H1 (cell line): Measurements from ENCODE around the gene SMPDL3B. TPM values are rescaled to one million over a fixed set of nuclear protein-coding genes. Genes with fewer than 3 reads are reported as not detected.
A peak's percentile ranks its signal among the peaks of the same experiment; 100 is the strongest.

Experiments
- CTCF ChIA-PET: fragments of 300-600 bp; sonication (Branson Sonifier 250); formaldehyde crosslinking; loops from one replicate; lab custom pipeline; 2021; ENCODE audit not compliant: partially characterized antibody; lab: Charles Lee
- POLR2A ChIA-PET: fragments of 300-600 bp; sonication (Branson Sonifier 250); formaldehyde crosslinking; loops from one replicate; lab custom pipeline; 2021; ENCODE audit warnings: inconsistent platforms; ENCODE audit not compliant: partially characterized antibody; lab: Charles Lee
- DNase-seq, 2 experiments: peaks; one replicate each; pipeline versions ENCODE4 v3.0.0 to v3.0.0-alpha.2; 2010 to 2022; ENCODE audit warnings: low spot score in 2 of 2, low read depth in 1 of 2, mixed read lengths in 1 of 2
- FAIRE-seq: peaks from 2 replicates; lab custom pipeline; 2011; peaks lifted over from hg19 to GRCh38; lab: Jason Lieb, UNC
- H2AFZ ChIP-seq: 2 replicates; pipeline ENCODE4 v1.8.1; 2012; ENCODE audit warnings: low read length, inconsistent platforms
- H2AK5ac ChIP-seq: 2 replicates; pipeline ENCODE4 v1.6.1; 2013; ENCODE audit warnings: low read depth, low read length
- H2BK120ac ChIP-seq: replicated peaks from 2 replicates; pipeline ENCODE3; 2013; ENCODE audit warnings: low read depth, low read length, inconsistent platforms
- H2BK12ac ChIP-seq: 2 replicates; pipeline ENCODE4 v1.6.1; 2013; ENCODE audit warnings: low read depth, low read length
- H2BK15ac ChIP-seq: 2 replicates; pipeline ENCODE4 v1.6.1; 2013; ENCODE audit warnings: low read length
- H2BK20ac ChIP-seq: 2 replicates; pipeline ENCODE4 v1.6.1; 2013; ENCODE audit warnings: low read length
- H2BK5ac ChIP-seq: 2 replicates; pipeline ENCODE4 v1.6.1; 2013; ENCODE audit warnings: low read depth, low read length
- H3K14ac ChIP-seq: 2 replicates; pipeline ENCODE4 v1.6.1; 2013; ENCODE audit warnings: inconsistent platforms; ENCODE audit not compliant: insufficient read length
- H3K18ac ChIP-seq: 2 replicates; pipeline ENCODE4 v1.6.1; 2013; ENCODE audit warnings: low read length; ENCODE audit errors: extremely low read depth
- H3K23ac ChIP-seq: 2 replicates; pipeline ENCODE4 v1.6.1; 2013; ENCODE audit warnings: inconsistent platforms; ENCODE audit not compliant: insufficient read length
- H3K23me2 ChIP-seq: 2 replicates; pipeline ENCODE4 v1.6.1; 2013; ENCODE audit warnings: low read depth, low read length
- H3K27ac ChIP-seq: 2 replicates; pipeline ENCODE4 v1.6.1; 2011; ENCODE audit warnings: low read depth, low read length, inconsistent platforms
- H3K27me3 ChIP-seq, 4 experiments: replicated peaks in 1 of 4; 1 replicate in 1 of 4; 2 replicates in 3 of 4; pipeline versions ENCODE4 v1.6.1 to v1.8.1; 2011 to 2013; ENCODE audit warnings: low read length in 3 of 4, mild to moderate bottlenecking in 3 of 4, inconsistent platforms in 2 of 4, mixed read lengths in 2 of 4, moderate library complexity in 1 of 4; ENCODE audit not compliant: control insufficient read depth in 3 of 4, insufficient read depth in 3 of 4; ENCODE audit errors: extremely low read depth in 1 of 4
- H3K36me3 ChIP-seq, 4 experiments: 2 replicates each; pipeline versions ENCODE4 v1.6.1 to v1.8.1; 2011 to 2013; ENCODE audit warnings: mild to moderate bottlenecking in 4 of 4, low read length in 3 of 4, moderate library complexity in 2 of 4, control low read depth in 1 of 4, inconsistent platforms in 1 of 4; ENCODE audit not compliant: insufficient read depth in 4 of 4, control insufficient read depth in 2 of 4
- H3K4ac ChIP-seq: replicated peaks from 2 replicates; pipeline ENCODE3; 2013; ENCODE audit warnings: low read length, low read depth, mixed read lengths, inconsistent platforms; ENCODE audit not compliant: insufficient read length
- H3K4me1 ChIP-seq, 4 experiments: replicated peaks in 1 of 4; 1 replicate in 1 of 4; 2 replicates in 3 of 4; pipeline versions ENCODE4 v1.6.1 to v1.8.1; 2011 to 2013; ENCODE audit warnings: low read length in 3 of 4, inconsistent platforms in 2 of 4, mixed read lengths in 1 of 4; ENCODE audit not compliant: insufficient read depth in 4 of 4, control insufficient read depth in 3 of 4
- H3K4me2 ChIP-seq, 2 experiments: 2 replicates each; pipeline versions ENCODE4 v1.6.1 to v1.8.1; 2011 to 2013; ENCODE audit warnings: low read depth in 2 of 2, low read length in 2 of 2, control low read depth in 1 of 2, inconsistent platforms in 1 of 2, mild to moderate bottlenecking in 1 of 2; ENCODE audit not compliant: insufficient read depth in 1 of 2
- H3K4me3 ChIP-seq, 4 experiments: fragments of 200-600, 300-600 bp in 1 of 4; sonication (generic), shearing (Covaris generic), sonication (Bioruptor Twin) in 1 of 4; 2 replicates each; pipeline versions ENCODE4 v1.5.1 to v1.8.1; 2011 to 2016; ENCODE audit warnings: low read length in 4 of 4, low read depth in 3 of 4, control low read depth in 2 of 4, inconsistent platforms in 2 of 4, mild to moderate bottlenecking in 2 of 4, mixed read lengths in 1 of 4, moderate library complexity in 1 of 4; ENCODE audit not compliant: insufficient read depth in 2 of 4; ENCODE audit errors: extremely low read depth in 1 of 4
- H3K56ac ChIP-seq: replicated peaks from 2 replicates; pipeline ENCODE3; 2013; ENCODE audit warnings: low read depth, mild to moderate bottlenecking, mixed read lengths, low read length, inconsistent platforms; ENCODE audit not compliant: insufficient read length
- H3K79me1 ChIP-seq: 2 replicates; pipeline ENCODE4 v1.6.1; 2013; ENCODE audit warnings: low read depth, low read length, control low read depth
- H3K79me2 ChIP-seq, 2 experiments: 2 replicates each; pipeline versions ENCODE4 v1.6.1 to v1.8.1; 2012 to 2013; ENCODE audit warnings: low read length in 2 of 2, mild to moderate bottlenecking in 2 of 2, inconsistent platforms in 1 of 2; ENCODE audit not compliant: insufficient read depth in 2 of 2, control insufficient read depth in 1 of 2
- H3K9ac ChIP-seq, 4 experiments: replicated peaks in 1 of 4; 1 replicate in 1 of 4; 2 replicates in 3 of 4; pipeline versions ENCODE4 v1.6.1 to v1.8.1; 2011 to 2013; ENCODE audit warnings: low read depth in 3 of 4, low read length in 3 of 4, control low read depth in 2 of 4, mild to moderate bottlenecking in 2 of 4, moderate library complexity in 2 of 4, inconsistent platforms in 1 of 4; ENCODE audit errors: extremely low read depth in 1 of 4
- H3K9me3 ChIP-seq, 2 experiments: 2 replicates each; pipeline versions ENCODE4 v1.6.1 to v1.8.1; 2012 to 2013; ENCODE audit warnings: mild to moderate bottlenecking in 2 of 2, moderate library complexity in 2 of 2, control low read depth in 1 of 2, inconsistent platforms in 1 of 2, low read depth in 1 of 2, low read length in 1 of 2, mixed read lengths in 1 of 2; ENCODE audit not compliant: insufficient read depth in 2 of 2
- H4K20me1 ChIP-seq, 2 experiments: replicated peaks in 1 of 2; 2 replicates each; pipeline versions ENCODE3 to v1.8.1; 2011 to 2013; ENCODE audit warnings: inconsistent platforms in 2 of 2, low read length in 2 of 2, mild to moderate bottlenecking in 1 of 2; ENCODE audit not compliant: insufficient read depth in 2 of 2, control insufficient read depth in 1 of 2
- H4K5ac ChIP-seq: 2 replicates; pipeline ENCODE4 v1.6.1; 2013; ENCODE audit warnings: low read length, low read depth, mixed read lengths, inconsistent platforms; ENCODE audit not compliant: insufficient read length
- H4K8ac ChIP-seq: 2 replicates; pipeline ENCODE4 v1.8.0; 2013; ENCODE audit warnings: mild to moderate bottlenecking, moderate library complexity, low read length, inconsistent platforms; ENCODE audit not compliant: insufficient read depth; ENCODE audit errors: extremely low read depth
- H4K91ac ChIP-seq: replicated peaks from 2 replicates; pipeline ENCODE3; 2013; ENCODE audit warnings: low read length, mixed read lengths, inconsistent platforms; ENCODE audit not compliant: insufficient read length
- CTBP2 ChIP-seq: IDR thresholded peaks from 2 replicates; pipeline ENCODE4 v1.7.0; 2011; ENCODE audit warnings: borderline replicate concordance, mild to moderate bottlenecking, moderate library complexity, mixed read lengths, low read length; ENCODE audit not compliant: insufficient read depth, insufficient read length
- GABPA ChIP-seq: IDR thresholded peaks from 2 replicates; pipeline ENCODE4 v1.6.1; 2011; ENCODE audit warnings: mild to moderate bottlenecking, low read length, moderate library complexity, borderline replicate concordance; ENCODE audit not compliant: insufficient read depth
- HDAC6 ChIP-seq: IDR thresholded peaks from one replicate; pipeline ENCODE4 v1.7.1; 2012; ENCODE audit warnings: low read depth, mild to moderate bottlenecking, inconsistent platforms, low read length, moderate library complexity
- MAFK ChIP-seq: IDR thresholded peaks from 2 replicates; pipeline ENCODE4 v1.6.1; 2012; ENCODE audit warnings: low read depth, mild to moderate bottlenecking, improper control_type of control experiment, low read length
- TAF7 ChIP-seq: optimal IDR thresholded peaks from 2 replicates; pipeline ENCODE3; 2011; ENCODE audit warnings: low read depth, mild to moderate bottlenecking, inconsistent platforms, low read length, moderate library complexity, borderline replicate concordance
- USF2 ChIP-seq: IDR thresholded peaks from 2 replicates; pipeline ENCODE4 v1.6.1; 2011; ENCODE audit warnings: low read length, improper control_type of control experiment
- WGBS, 2 experiments: shearing (Covaris generic) in 1 of 2; methylation state at CpG; one replicate each; pipeline versions ENCODE4 v1.1.6 to v1.1.7; 2013 to 2015; ENCODE audit warnings: low lambda C conversion rate in 2 of 2, mixed read lengths in 2 of 2, inconsistent platforms in 1 of 2, low coverage in 1 of 2, missing lambda C conversion rate in 1 of 2; ENCODE audit not compliant: insufficient replicate concordance in 2 of 2, insufficient coverage in 1 of 2, insufficient read length in 1 of 2; ENCODE audit errors: extremely low coverage in 1 of 2, missing lambda C conversion rate in 1 of 2; 5-methylcytosine and 5-hydroxymethylcytosine counted together
- polyA plus RNA-seq, 7 experiments: library from polyadenylated mRNA; depleted of rRNA in 3 of 7; stranded (reverse) in 5 of 7; unstranded in 2 of 7; fragments of >200 nt in 5 of 7; fragments of 200-250 nt in 2 of 7; gene quantifications; 1 replicate in 5 of 7; 2 replicates in 1 of 7; 4 replicates in 1 of 7; pipeline versions ENCODE4 v1.2.1 to v1.2.3, GENCODE V29; 2011 to 2013; ENCODE audit warnings: missing spikeins in 2 of 7, mixed read lengths in 2 of 7
- total RNA-seq: library from RNA; stranded (reverse); fragmentation: NEBNext Ultra II Directional; extraction: Animal tissue kit (Norgen Biotek cat#: 25700); gene quantifications from 2 replicates; pipeline ENCODE4 v1.2.1, GENCODE V29; 2021
- TF ChIP-seq, protein P1 (sequence below): IDR thresholded peaks from 2 replicates; pipeline ENCODE4 v1.6.1; 2012; ENCODE audit warnings: inconsistent platforms

The SMPDL3B gene
- total and polyA plus RNA-seq, 2 of the 8 experiments (the other 6 are each of a cell fraction or from before 2014, with no cell fraction given), result 54.7 to 143 TPM

- FAIRE-seq, result no peak
- Histone ChIP-seq H2BK15ac (no peak overlapping the region), H3K36me3 (peaks cover 0 to 26% (median 8%) of the 10 kb centered on the region in 4 experiments; a peak in 7 of 8 replicates), H4K20me1 (peaks cover 0 to 5% of the 10 kb centered on the region in 2 experiments), H3K4me1 (peaks cover 0 to 11% (median 8%) of the 10 kb centered on the region in 4 experiments; a peak in 6 of 7 replicates), H3K79me2 (no peaks in the 10 kb centered on the region), H3K4ac (no peak overlapping the region), H3K23ac (no peak overlapping the region), H2BK20ac (no peak overlapping the region), H3K9me3 (no peaks in the 10 kb centered on the region), H2BK5ac (peak overlapping the region; percentile 56; the same call in 1 of the 2 replicates), H3K18ac (no peak overlapping the region; the same call in none of the 2 replicates), H4K5ac (no peak overlapping the region), H2AFZ (peak overlapping the region; percentile 39; the same call in 1 of the 2 replicates), H3K14ac (no peak overlapping the region), H3K9ac (peak overlapping the region in 2 of 4 experiments; percentile 72 to 74; a peak in 4 of 7 replicates), H2AK5ac (peak overlapping the region; percentile 1; the same call in 1 of the 2 replicates), H2BK120ac (no peak overlapping the region), H3K79me1 (no peaks in the 10 kb centered on the region), H2BK12ac (no peak overlapping the region), H3K27me3 (no peaks in the 10 kb centered on the region), H3K4me3 (peak overlapping the region; percentile 70 to 80 (median 72)), H3K27ac (no peak overlapping the region), H3K23me2 (peaks cover 11% of the 10 kb centered on the region), H4K8ac (no peak overlapping the region), H4K91ac (no peak overlapping the region), H3K56ac (no peak overlapping the region), H3K4me2 (peak overlapping the region; percentile 97 to 99)
- POLR2A ChIA-PET, result interaction anchor here (0.6 to 3.0 kb wide), 8 partner anchors 12 to 234 kb away, joined by 3 to 18 read pairs (median 3); partner anchors contain the start of gene THEMIS2
- no peak for DNase-seq
- CTCF ChIA-PET, result interaction anchor here (0.6 to 2.2 kb wide), 3 partner anchors 9 to 103 kb away, joined by 4 to 5 read pairs (median 4); no protein-coding TSS in a partner anchor
- WGBS, 2 experiments, result 90% methylated on average over 13 of the region's 13 CpGs; no CpG with 5 or more reads in 1 of the 2 experiments
- TF ChIP-seq GABPA, result no peak
- no peak for TF ChIP-seq MAFK
- TF ChIP-seq USF2, result no peak
- no peak for TF ChIP-seq HDAC6
- no peak for TF ChIP-seq TAF7
- no peak for TF ChIP-seq CTBP2
- TF ChIP-seq, protein P1, sequence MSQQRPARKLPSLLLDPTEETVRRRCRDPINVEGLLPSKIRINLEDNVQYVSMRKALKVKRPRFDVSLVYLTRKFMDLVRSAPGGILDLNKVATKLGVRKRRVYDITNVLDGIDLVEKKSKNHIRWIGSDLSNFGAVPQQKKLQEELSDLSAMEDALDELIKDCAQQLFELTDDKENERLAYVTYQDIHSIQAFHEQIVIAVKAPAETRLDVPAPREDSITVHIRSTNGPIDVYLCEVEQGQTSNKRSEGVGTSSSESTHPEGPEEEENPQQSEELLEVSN, result no peak
Measured at GRCh38 chr1:27960762-27961645, 26.2 kb downstream of the SMPDL3B start.
